IMR-90 (cell line): ENCODE data around the gene IL12RB1. TPM values are rescaled to one million over a fixed set of nuclear protein-coding genes. Genes with fewer than 3 reads are reported as not detected.

Experiments
- ATAC-seq: fragments of 200-7000 bp; cut with Tn5 transposase; 2 replicates; pipeline ENCODE4 v1.9.1; 2020; ENCODE audit warnings: low read depth, mild to moderate bottlenecking, moderate library complexity
- BruUV-seq: library from RNA; stranded (reverse); fragments of 400-500 nt; replicated peaks from 2 replicates; lab custom pipeline; 2021; lab: Mats Ljungman, UMichigan
- CTCF ChIA-PET: fragments of 300-600 bp; formaldehyde crosslinking; extraction: SDS; loops from one replicate; lab custom pipeline; 2021; ENCODE audit warnings: antibody characterized with exemption; lab: Yijun Ruan, JAX
- POLR2A ChIA-PET: fragments of 300-600 bp; sonication (Branson Sonifier 250); formaldehyde crosslinking; loops from one replicate; lab custom pipeline; 2022; ENCODE audit warnings: antibody characterized with exemption; ENCODE audit not compliant: unreplicated experiment; lab: Charles Lee
- DNase-seq: peaks from one replicate; pipeline ENCODE4 v3.0.0; 2013
- H2AFZ ChIP-seq: replicated peaks from 2 replicates; pipeline ENCODE3; 2013; ENCODE audit warnings: low read length, mild to moderate bottlenecking; ENCODE audit not compliant: poor library complexity
- H2AK5ac ChIP-seq: 2 replicates; pipeline ENCODE4 v1.6.1; 2013; ENCODE audit warnings: low read depth, low read length, inconsistent platforms
- H2AK9ac ChIP-seq: replicated peaks from 2 replicates; pipeline ENCODE3; 2013; ENCODE audit warnings: mild to moderate bottlenecking, low read depth, low read length, moderate library complexity; ENCODE audit not compliant: poor library complexity
- H2BK120ac ChIP-seq: 2 replicates; pipeline ENCODE4 v1.6.1; 2013; ENCODE audit warnings: low read depth, low read length, inconsistent platforms
- H2BK15ac ChIP-seq: 3 replicates; pipeline ENCODE4 v1.6.1; 2013; ENCODE audit warnings: low read depth, low read length, inconsistent platforms
- H2BK20ac ChIP-seq: 2 replicates; pipeline ENCODE4 v1.6.1; 2013; ENCODE audit warnings: low read depth, mild to moderate bottlenecking, inconsistent platforms, low read length, moderate library complexity
- H2BK5ac ChIP-seq: 2 replicates; pipeline ENCODE4 v1.6.1; 2013; ENCODE audit warnings: mild to moderate bottlenecking, low read depth, low read length, inconsistent platforms; ENCODE audit not compliant: poor library complexity, severe bottlenecking
- H3K14ac ChIP-seq: replicated peaks from 2 replicates; pipeline ENCODE4 v1.6.1; 2013; ENCODE audit warnings: low read depth, low read length, inconsistent platforms
- H3K18ac ChIP-seq: 2 replicates; pipeline ENCODE4 v1.6.1; 2013; ENCODE audit warnings: low read depth, low read length, control low read depth
- H3K23ac ChIP-seq: 2 replicates; pipeline ENCODE4 v1.6.1; 2013; ENCODE audit warnings: low read depth, low read length, inconsistent platforms
- H3K27ac ChIP-seq: 2 replicates; pipeline ENCODE4 v1.5.1; 2013; ENCODE audit warnings: mild to moderate bottlenecking, control low read depth, low read length; ENCODE audit not compliant: insufficient read depth
- H3K27me3 ChIP-seq: 2 replicates; pipeline ENCODE4 v1.6.1; 2013; ENCODE audit warnings: low read length; ENCODE audit not compliant: control insufficient read depth, insufficient read depth
- H3K36me3 ChIP-seq: 2 replicates; pipeline ENCODE4 v1.6.1; 2013; ENCODE audit warnings: low read length, mixed read lengths; ENCODE audit not compliant: control insufficient read depth, insufficient read depth
- H3K4ac ChIP-seq: 2 replicates; pipeline ENCODE4 v1.6.1; 2013; ENCODE audit warnings: low read depth, low read length, inconsistent platforms
- H3K4me1 ChIP-seq: 2 replicates; pipeline ENCODE4 v1.6.1; 2013; ENCODE audit warnings: low read length, mixed read lengths; ENCODE audit not compliant: control insufficient read depth, insufficient read depth
- H3K4me2 ChIP-seq: 2 replicates; pipeline ENCODE4 v1.6.1; 2013; ENCODE audit warnings: low read depth, mild to moderate bottlenecking, control low read depth, low read length, moderate library complexity
- H3K4me3 ChIP-seq: 2 replicates; pipeline ENCODE4 v1.5.1; 2013; ENCODE audit warnings: low read depth, mild to moderate bottlenecking, control low read depth, low read length, moderate library complexity; ENCODE audit not compliant: insufficient read depth
- H3K56ac ChIP-seq: 2 replicates; pipeline ENCODE4 v1.6.1; 2013; ENCODE audit warnings: low read length, inconsistent platforms; ENCODE audit not compliant: insufficient read depth; ENCODE audit errors: extremely low read depth
- H3K79me1 ChIP-seq, 2 experiments: 2 replicates each; pipeline ENCODE4 v1.6.1; 2013; ENCODE audit warnings: low read length in 2 of 2, inconsistent platforms in 1 of 2, low read depth in 1 of 2
- H3K9ac ChIP-seq: 2 replicates; pipeline ENCODE4 v1.6.1; 2013; ENCODE audit warnings: low read depth, low read length, control low read depth
- H3K9me1 ChIP-seq: 2 replicates; pipeline ENCODE4 v1.6.1; 2013; ENCODE audit warnings: low read length, inconsistent platforms; ENCODE audit not compliant: insufficient read depth
- H3K9me3 ChIP-seq: 2 replicates; pipeline ENCODE4 v1.6.1; 2013; ENCODE audit warnings: low read length; ENCODE audit not compliant: control insufficient read depth, insufficient read depth
- H4K20me1 ChIP-seq: 2 replicates; pipeline ENCODE4 v1.6.1; 2013; ENCODE audit warnings: low read length, inconsistent platforms; ENCODE audit not compliant: insufficient read depth
- H4K5ac ChIP-seq: 2 replicates; pipeline ENCODE4 v1.6.1; 2013; ENCODE audit warnings: mild to moderate bottlenecking, low read depth, low read length, control low read depth
- H4K8ac ChIP-seq, 2 experiments: 2 replicates each; pipeline ENCODE4 v1.6.1; 2013; ENCODE audit warnings: low read depth in 2 of 2, low read length in 2 of 2, control low read depth in 1 of 2, inconsistent platforms in 1 of 2
- H4K91ac ChIP-seq: 2 replicates; pipeline ENCODE4 v1.6.1; 2013; ENCODE audit warnings: low read depth, low read length, inconsistent platforms; ENCODE audit not compliant: insufficient read depth
- BHLHE40 ChIP-seq: fragments of 150-350 bp; IDR thresholded peaks from 2 replicates; pipeline ENCODE4 v1.6.1; 2016; ENCODE audit warnings: mild to moderate bottlenecking, low read depth, low read length
- CEBPB ChIP-seq: IDR thresholded peaks from 2 replicates; pipeline ENCODE4 v1.6.1; 2012; ENCODE audit warnings: low read depth, low read length, improper control_type of control experiment
- CHD1 ChIP-seq: IDR thresholded peaks from 2 replicates; pipeline ENCODE4 v1.6.1; 2012; ENCODE audit warnings: low read depth, low read length, improper control_type of control experiment
- CTCF ChIP-seq: conservative IDR thresholded peaks from 2 replicates; pipeline ENCODE4 v1.5.1; 2012; ENCODE audit warnings: mild to moderate bottlenecking, low read depth, low read length, improper control_type of control experiment
- ELK1 ChIP-seq: fragments of 150-350 bp; IDR thresholded peaks from 2 replicates; pipeline ENCODE4 v1.6.1; 2016; ENCODE audit warnings: low read depth, mild to moderate bottlenecking, low read length, moderate library complexity, borderline replicate concordance
- FOS ChIP-seq: fragments of 150-350 bp; IDR thresholded peaks from 2 replicates; pipeline ENCODE4 v1.6.1; 2016; ENCODE audit warnings: low read depth, low read length
- MAFK ChIP-seq: IDR thresholded peaks from 2 replicates; pipeline ENCODE4 v1.6.1; 2012; ENCODE audit warnings: low read depth, low read length, improper control_type of control experiment
- MXI1 ChIP-seq: IDR thresholded peaks from 2 replicates; pipeline ENCODE4 v1.6.1; 2012; ENCODE audit warnings: low read depth, mild to moderate bottlenecking, low read length, moderate library complexity, borderline replicate concordance
- NFE2L2 ChIP-seq: fragments of 150-350 bp; IDR thresholded peaks from 2 replicates; pipeline ENCODE4 v1.6.1; 2016; ENCODE audit warnings: low read depth, mild to moderate bottlenecking, low read length
- POLR2A ChIP-seq: IDR thresholded peaks from 2 replicates; pipeline ENCODE4 v1.6.1; 2012; ENCODE audit warnings: mild to moderate bottlenecking, low read depth, low read length
- RCOR1 ChIP-seq: IDR thresholded peaks from 2 replicates; pipeline ENCODE4 v1.6.1; 2012; ENCODE audit warnings: mild to moderate bottlenecking, low read length, improper control_type of control experiment; ENCODE audit not compliant: insufficient replicate concordance
- RFX5 ChIP-seq: IDR thresholded peaks from 2 replicates; pipeline ENCODE4 v1.8.0; 2012; ENCODE audit warnings: low read depth, mild to moderate bottlenecking, low read length, moderate library complexity
- SMC3 ChIP-seq: fragments of 150-350 bp; IDR thresholded peaks from 2 replicates; pipeline ENCODE4 v1.6.1; 2016; ENCODE audit warnings: low read depth, mild to moderate bottlenecking, antibody characterized with exemption, low read length, moderate library complexity
- WGBS, 2 experiments: methylation state at CpG; one replicate each; pipeline versions ENCODE4 v1.1.5 to v1.1.7; 2013; ENCODE audit warnings: missing lambda C conversion rate in 2 of 2; ENCODE audit not compliant: insufficient read length in 1 of 2; ENCODE audit errors: extremely low coverage in 2 of 2; 5-methylcytosine and 5-hydroxymethylcytosine counted together
- dilution Hi-C: fragments of 300-500 bp; cut with HindIII; formaldehyde crosslinking; loops from one replicate; pipeline ENCODE4 v1.14.3; 2018; ENCODE audit warnings: low sequenced_read_pairs; ENCODE audit not compliant: unreplicated experiment
- in situ Hi-C: fragments of 300-500 bp; cut with MboI; formaldehyde crosslinking; loops from 3 replicates; pipeline ENCODE4 v1.14.3; 2019; ENCODE audit warnings: low sequenced_read_pairs, inconsistent platforms, mixed read lengths
- intact Hi-C: fragments of 100-400 bp; cut with micrococcal nuclease; formaldehyde crosslinking; loops from 2 replicates; pipeline ENCODE4 v1.10.0; 2022
- polyA plus RNA-seq, 3 experiments: library from polyadenylated mRNA; depleted of rRNA; stranded (reverse); fragments of >200 nt; gene quantifications; 2 replicates each; pipeline ENCODE4 v1.2.3, GENCODE V29; 2012; ENCODE audit warnings: low replicate concordance in 1 of 3
- total RNA-seq: library from RNA; depleted of rRNA; stranded (reverse); fragments of >200 nt; gene quantifications from 2 replicates; pipeline ENCODE4 v1.2.3, GENCODE V29; 2012

IL12RB1 gene
- total and polyA plus RNA-seq, 2 of the 4 experiments (the other 2 are of a cell fraction) = not detected

GRCh38 chr19:18046059-18046718 is 40.5 kb downstream of the IL12RB1 start:
- H3K4ac ChIP-seq = peak overlapping the region; percentile 63
- peak overlapping the region in 1 of 2 experiments; percentile 39; a peak in 1 of 4 replicates for H4K8ac ChIP-seq
- H2BK15ac ChIP-seq = no peak overlapping the region
- dilution Hi-C loops = no loop called here
- no peak overlapping the region for H3K23ac ChIP-seq
- TF ChIP-seq ELK1 (no peak), POLR2A (no peak), RFX5 (no peak), MAFK (no peak), SMC3 (no peak), FOS (peak; percentile 84), RCOR1 (no peak), CEBPB (peak; percentile 41; the same call in 1 of the 2 replicates), MXI1 (no peak), CHD1 (no peak), CTCF (no peak), NFE2L2 (no peak), BHLHE40 (peak; percentile 37; the same call in 1 of the 2 replicates)
- ATAC-seq (peak; percentile 83), DNase-seq (peak; percentile 82)
- H4K20me1 ChIP-seq = no peaks in the 10 kb centered on the region
- no peak overlapping the region for H2AK9ac ChIP-seq
- CTCF ChIA-PET = no interaction called here
- H2AFZ ChIP-seq = peak overlapping the region; percentile 16
- in situ Hi-C loops = no loop called here
- no peak overlapping the region for H3K4me2 ChIP-seq
- H3K9me3 ChIP-seq = peaks cover 3% of the 10 kb centered on the region; the same call in 1 of the 2 replicates
- intact Hi-C loops = no loop called here
- no peaks in the 10 kb centered on the region for H3K79me1 ChIP-seq
- H3K27me3 ChIP-seq = no peaks in the 10 kb centered on the region; the same call in 1 of the 2 replicates
- no peak overlapping the region for H2BK5ac ChIP-seq
- H3K4me1 ChIP-seq = peaks cover 8% of the 10 kb centered on the region
- peak overlapping the region; percentile 74 for H2BK120ac ChIP-seq
- no peak overlapping the region for H3K56ac ChIP-seq
- H3K14ac ChIP-seq = 0 out of 2 replicates have a peak overlapping the region, but pooled peaks have one; percentile 9
- H4K5ac ChIP-seq = no peak overlapping the region
- H3K9ac ChIP-seq = no peak overlapping the region
- no peak overlapping the region for H3K27ac ChIP-seq
- no peaks in the 10 kb centered on the region for H3K36me3 ChIP-seq
- peak overlapping the region; percentile 65 for H2AK5ac ChIP-seq
- peak overlapping the region; percentile 61 for H2BK20ac ChIP-seq
- no peak overlapping the region for H3K18ac ChIP-seq
- H3K9me1 ChIP-seq = peaks cover 9% of the 10 kb centered on the region
- H3K4me3 ChIP-seq = no peak overlapping the region
- peak overlapping the region; percentile 53 for H4K91ac ChIP-seq
- POLR2A ChIA-PET = no interaction called here
- WGBS, 2 experiments = 27% methylated on average over 11 of the region's 14 CpGs; no CpG with 5 or more reads in 1 of the 2 experiments
- BruUV-seq = no TSS peak
